22Rv1 (cell line): ENCODE measurements around the gene SPAG17.

Experiments used
- ZFX ChIP-seq: fragments of 450-650 bp; IDR thresholded peaks from 2 replicates; pipeline ENCODE4 v1.6.1; 2017; ENCODE audit warnings: antibody characterized with exemption, borderline replicate concordance
- TF ChIP-seq, protein P1 (sequence below): fragments of 450-650 bp; IDR thresholded peaks from 2 replicates; pipeline ENCODE4 v1.5.1; 2017; ENCODE audit warnings: mild to moderate bottlenecking

GRCh38 chr1:118018060-118018459 is 167.0 kb downstream of the SPAG17 start:
- TF ChIP-seq, protein P1, sequence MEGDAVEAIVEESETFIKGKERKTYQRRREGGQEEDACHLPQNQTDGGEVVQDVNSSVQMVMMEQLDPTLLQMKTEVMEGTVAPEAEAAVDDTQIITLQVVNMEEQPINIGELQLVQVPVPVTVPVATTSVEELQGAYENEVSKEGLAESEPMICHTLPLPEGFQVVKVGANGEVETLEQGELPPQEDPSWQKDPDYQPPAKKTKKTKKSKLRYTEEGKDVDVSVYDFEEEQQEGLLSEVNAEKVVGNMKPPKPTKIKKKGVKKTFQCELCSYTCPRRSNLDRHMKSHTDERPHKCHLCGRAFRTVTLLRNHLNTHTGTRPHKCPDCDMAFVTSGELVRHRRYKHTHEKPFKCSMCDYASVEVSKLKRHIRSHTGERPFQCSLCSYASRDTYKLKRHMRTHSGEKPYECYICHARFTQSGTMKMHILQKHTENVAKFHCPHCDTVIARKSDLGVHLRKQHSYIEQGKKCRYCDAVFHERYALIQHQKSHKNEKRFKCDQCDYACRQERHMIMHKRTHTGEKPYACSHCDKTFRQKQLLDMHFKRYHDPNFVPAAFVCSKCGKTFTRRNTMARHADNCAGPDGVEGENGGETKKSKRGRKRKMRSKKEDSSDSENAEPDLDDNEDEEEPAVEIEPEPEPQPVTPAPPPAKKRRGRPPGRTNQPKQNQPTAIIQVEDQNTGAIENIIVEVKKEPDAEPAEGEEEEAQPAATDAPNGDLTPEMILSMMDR = no peak
- no peak for TF ChIP-seq ZFX
